Left lung (tissue), 10 donors: ENCODE measurements around the gene MSH5. TPM values are rescaled to one million over a fixed set of nuclear protein-coding genes. Genes with fewer than 3 reads are reported as not detected.

Experiments used
- ATAC-seq: fragments of 200-7000 bp; cut with Tn5 transposase; one replicate; pipeline ENCODE4 v1.9.1; 2020; ENCODE audit warnings: moderate library complexity
- DNase-seq, 4 donors: peaks; one replicate each; pipeline ENCODE4 v3.0.0-alpha.2; 2013 to 2020
- H3K27ac ChIP-seq, 2 donors: fragments of 200-600 bp; sonication (generic) in 1 of 2; one replicate each; pipeline versions ENCODE4 v1.5.0 to v1.8.0; 2020 to 2021
- H3K27me3 ChIP-seq, 2 donors: fragments of 200-600 bp; sonication (generic) in 1 of 2; one replicate each; pipeline versions ENCODE4 v1.5.0 to v1.8.0; 2020 to 2021
- H3K36me3 ChIP-seq, 2 donors: fragments of 200-600 bp; sonication (generic) in 1 of 2; one replicate each; pipeline versions ENCODE4 v1.5.0 to v1.8.0; 2020 to 2021
- H3K4me1 ChIP-seq, 2 donors: fragments of 200-600 bp; one replicate each; pipeline ENCODE4 v1.8.0; 2021
- H3K4me3 ChIP-seq, 2 donors: fragments of 200-600 bp; sonication (generic) in 1 of 2; one replicate each; pipeline versions ENCODE4 v1.5.0 to v1.8.0; 2020 to 2021; ENCODE audit warnings: mild to moderate bottlenecking in 1 of 2
- H3K9me3 ChIP-seq, 2 donors: fragments of 200-600 bp; sonication (generic) in 1 of 2; one replicate each; pipeline versions ENCODE4 v1.5.0 to v1.8.0; 2020 to 2021
- CTCF ChIP-seq, 2 donors: fragments of 200-600 bp; sonication (generic) in 1 of 2; IDR thresholded peaks; one replicate each; pipeline versions ENCODE4 v1.5.0 to v1.8.0; 2021; ENCODE audit warnings: antibody characterized with exemption in 2 of 2
- intact Hi-C, 2 donors: fragments of 100-400 bp; cut with DNase I; formaldehyde crosslinking; loops; one replicate each; pipeline versions ENCODE4 v1.11.2 to v1.14.2; 2022
- polyA plus RNA-seq, 6 donors: library from polyadenylated mRNA; unstranded; fragments of 120-200 nt; gene quantifications; one replicate each; pipeline ENCODE4 v1.2.1, GENCODE V29; 2013; ENCODE audit not compliant: insufficient read length in 6 of 6
- total RNA-seq, 2 donors: library from RNA; stranded (reverse); fragmentation: NEBNext Ultra II Directional; extraction: Animal tissue kit (Norgen Biotek cat#: 25700); gene quantifications; one replicate each; pipeline ENCODE4 v1.2.1, GENCODE V29; 2021
- donor health status: DM: no; HTN: yes; CAD: no.
- donor health status: DM: no; HTN: no; CAD: no.

MSH5 gene
- total and polyA plus RNA-seq, 8 donors, result 9.7 to 49.8 (median 36.7) TPM

GRCh38 chr6:31744422-31744821 is 4.6 kb downstream of the MSH5 start:
- Histone ChIP-seq H3K4me1 (peaks cover 5 to 10% of the 10 kb centered on the region in 2 donors), H3K4me3 (no peak overlapping the region), H3K36me3 (no peaks in the 10 kb centered on the region), H3K27me3 (no peaks in the 10 kb centered on the region), H3K9me3 (no peaks in the 10 kb centered on the region), H3K27ac (no peak overlapping the region)
- no peak for TF ChIP-seq CTCF (IDR thresholded peaks at IDR 0.05)
- DNase-seq (no peak), ATAC-seq (no peak)
- intact Hi-C loops, result no loop called here

GRCh38 chr6:31749301-31750036 is 9.7 kb downstream of the MSH5 start:
- no peak for ATAC-seq
- intact Hi-C loops, result no loop called here
- no peak overlapping the region for H3K27ac ChIP-seq
- no peaks in the 10 kb centered on the region for H3K36me3 ChIP-seq
- H3K4me3 ChIP-seq, result no peak overlapping the region
- no peak for DNase-seq
- TF ChIP-seq CTCF (IDR thresholded peaks at IDR 0.05), result no peak
- no peaks in the 10 kb centered on the region for H3K4me1 ChIP-seq
- no peaks in the 10 kb centered on the region for H3K27me3 ChIP-seq
- no peaks in the 10 kb centered on the region for H3K9me3 ChIP-seq

- Histone ChIP-seq H3K4me3 (no peak overlapping the region), H3K27me3 (no peaks in the 10 kb centered on the region), H3K9me3 (no peaks in the 10 kb centered on the region), H3K27ac (no peak overlapping the region), H3K36me3 (no peaks in the 10 kb centered on the region), H3K4me1 (no peaks in the 10 kb centered on the region)
- TF ChIP-seq CTCF (IDR thresholded peaks at IDR 0.05), result no peak
- no peak for ATAC-seq
- no peak for DNase-seq
- intact Hi-C loops, result no loop called here
Measured at GRCh38 chr6:31750411-31751022, 10.7 kb downstream of the MSH5 start.

GRCh38 chr6:31752739-31753319 is 13.0 kb downstream of the MSH5 start:
- Histone ChIP-seq H3K36me3 (no peaks in the 10 kb centered on the region), H3K9me3 (no peaks in the 10 kb centered on the region), H3K4me1 (no peaks in the 10 kb centered on the region), H3K4me3 (no peak overlapping the region), H3K27ac (no peak overlapping the region), H3K27me3 (no peaks in the 10 kb centered on the region)
- DNase-seq (no peak), ATAC-seq (no peak)
- intact Hi-C loops, result no loop called here
- TF ChIP-seq CTCF (IDR thresholded peaks at IDR 0.05), result no peak

GRCh38 chr6:31758281-31758680 is 18.5 kb downstream of the MSH5 start:
- TF ChIP-seq CTCF (IDR thresholded peaks at IDR 0.05), result no peak
- DNase-seq (no peak), ATAC-seq (no peak)
- H3K9me3 ChIP-seq, result no peaks in the 10 kb centered on the region
- H3K4me1 ChIP-seq, result no peaks in the 10 kb centered on the region
- H3K36me3 ChIP-seq, result peaks cover 0 to 15% of the 10 kb centered on the region in 2 donors
- intact Hi-C loops, result no loop called here
- H3K4me3 ChIP-seq, result no peak overlapping the region
- H3K27ac ChIP-seq, result no peak overlapping the region
- no peaks in the 10 kb centered on the region for H3K27me3 ChIP-seq
